GM12878 (cell line): Measurements from ENCODE around the gene KIAA0930. TPM values are rescaled to one million over a fixed set of nuclear protein-coding genes. Genes with fewer than 3 reads are reported as not detected.

Experiments used
- ATAC-seq: fragments of 200-7000 bp; cut with Tn5 transposase; 3 replicates; pipeline ENCODE4 v1.9.1; 2020; ENCODE audit warnings: mild to moderate bottlenecking, moderate library complexity
- BruUV-seq: library from RNA; stranded (reverse); fragments of 400-500 nt; replicated peaks from 2 replicates; lab custom pipeline; 2021; lab: Mats Ljungman, UMichigan
- CTCF ChIA-PET: fragments of 300-600 bp; sonication (Branson Sonifier 250); formaldehyde crosslinking; extraction: SDS; loops from one replicate; lab custom pipeline; 2021; ENCODE audit warnings: inconsistent platforms; lab: Yijun Ruan, JAX
- POLR2A ChIA-PET: fragments of 350-600 bp; formaldehyde crosslinking; extraction: SDS; loops from one replicate; lab custom pipeline; 2021; ENCODE audit warnings: inconsistent platforms; lab: Charles Lee
- RAD21 ChIA-PET: fragments of 300-600 bp; sonication (Branson Sonifier 250); formaldehyde crosslinking; loops from one replicate; lab custom pipeline; 2023; ENCODE audit warnings: antibody characterized with exemption; ENCODE audit not compliant: unreplicated experiment; lab: Charles Lee
- SMC1A ChIA-PET: fragments of 300-600 bp; sonication (Branson Sonifier 250); formaldehyde crosslinking; loops from one replicate; lab custom pipeline; 2023; ENCODE audit not compliant: unreplicated experiment, uncharacterized antibody; lab: Charles Lee
- DNase-seq: peaks from one replicate; pipeline ENCODE4 v3.0.0-alpha.2; 2011; ENCODE audit warnings: low read depth, low spot score
- FAIRE-seq: peaks from 3 replicates; lab custom pipeline; 2011; peaks lifted over from hg19 to GRCh38; lab: Jason Lieb, UNC
- H2AFZ ChIP-seq: 2 replicates; pipeline ENCODE4 v1.6.0; 2011; ENCODE audit warnings: low read depth, low read length, control low read depth; ENCODE audit not compliant: control insufficient read depth
- H3K27ac ChIP-seq: 2 replicates; pipeline ENCODE4 v1.5.1; 2011; ENCODE audit warnings: control low read depth; ENCODE audit not compliant: control insufficient read depth, insufficient read depth
- H3K27me3 ChIP-seq, 2 experiments: replicated peaks in 1 of 2; 2 replicates each; pipeline versions ENCODE4 v1.6.0 to v1.6.1; 2011; ENCODE audit warnings: low read length in 1 of 2; ENCODE audit not compliant: control insufficient read depth in 2 of 2, insufficient read depth in 2 of 2
- H3K36me3 ChIP-seq, 2 experiments: 2 replicates each; pipeline ENCODE4 v1.5.1; 2011; ENCODE audit warnings: low read length in 1 of 2; ENCODE audit not compliant: control insufficient read depth in 2 of 2, insufficient read depth in 2 of 2
- H3K4me1 ChIP-seq: 2 replicates; pipeline ENCODE4 v1.6.1; 2011; ENCODE audit warnings: mild to moderate bottlenecking, low read length, moderate library complexity, mixed read lengths; ENCODE audit not compliant: control insufficient read depth, insufficient read depth
- H3K4me2 ChIP-seq: 2 replicates; pipeline ENCODE4 v1.6.0; 2011; ENCODE audit warnings: control low read depth; ENCODE audit not compliant: control insufficient read depth, insufficient read depth
- H3K4me3 ChIP-seq: fragments of 200-600 bp; sonication (generic); 2 replicates; pipeline ENCODE4 v1.5.1; 2016
- H3K79me2 ChIP-seq: 2 replicates; pipeline ENCODE4 v1.6.0; 2011; ENCODE audit warnings: low read length; ENCODE audit not compliant: control insufficient read depth, insufficient read depth
- H3K9ac ChIP-seq: 2 replicates; pipeline ENCODE4 v1.8.0; 2011; ENCODE audit warnings: low read length, control low read depth, mixed read lengths; ENCODE audit not compliant: control insufficient read depth, insufficient read depth
- H3K9me3 ChIP-seq: replicated peaks from 3 replicates; pipeline ENCODE4 v1.5.1; 2011; ENCODE audit warnings: mild to moderate bottlenecking, low read length; ENCODE audit not compliant: control insufficient read depth, insufficient read depth
- H4K20me1 ChIP-seq: 2 replicates; pipeline ENCODE4 v1.6.0; 2011; ENCODE audit not compliant: control insufficient read depth, insufficient read depth
- CREM ChIP-seq: IDR thresholded peaks from 2 replicates; pipeline ENCODE4 v1.6.1; 2014; ENCODE audit warnings: antibody characterized with exemption, low read depth
- FOS ChIP-seq: IDR thresholded peaks from 3 replicates; pipeline ENCODE4 v1.6.1; 2011; ENCODE audit warnings: borderline replicate concordance; ENCODE audit not compliant: insufficient read length; ENCODE audit errors: extremely low read depth
- JUNB ChIP-seq: IDR thresholded peaks from 2 replicates; pipeline ENCODE4 v1.6.1; 2016; ENCODE audit warnings: antibody characterized with exemption, mild to moderate bottlenecking
- MEF2B ChIP-seq: fragments of 450-650 bp; IDR thresholded peaks from 2 replicates; pipeline ENCODE4 v1.6.1; 2018; ENCODE audit warnings: mild to moderate bottlenecking, moderate library complexity; ENCODE audit not compliant: partially characterized antibody, poor library complexity, severe bottlenecking
- NBN ChIP-seq: fragments of 450-650 bp; IDR thresholded peaks from 2 replicates; pipeline ENCODE4 v1.6.1; 2016
- NFXL1 ChIP-seq: fragments of 450-650 bp; IDR thresholded peaks from 2 replicates; pipeline ENCODE4 v1.6.1; 2017; ENCODE audit warnings: antibody characterized with exemption, mild to moderate bottlenecking, borderline replicate concordance
- NR2C1 ChIP-seq: fragments of 450-650 bp; IDR thresholded peaks from 2 replicates; pipeline ENCODE4 v1.6.1; 2017; ENCODE audit warnings: antibody characterized with exemption, mild to moderate bottlenecking, moderate library complexity
- POLR2A ChIP-seq: IDR thresholded peaks from 2 replicates; pipeline ENCODE4 v1.6.1; 2011; ENCODE audit warnings: low read depth, mild to moderate bottlenecking, low read length
- RFX5 ChIP-seq: IDR thresholded peaks from 2 replicates; pipeline ENCODE4 v1.6.1; 2011; ENCODE audit warnings: low read depth, low read length, improper control_type of control experiment
- SUZ12 ChIP-seq: fragments of 200-600 bp; sonication (generic); IDR thresholded peaks from one replicate; pipeline ENCODE4 v1.6.1; 2018; ENCODE audit warnings: antibody characterized with exemption, mild to moderate bottlenecking; ENCODE audit not compliant: unreplicated experiment
- ZBTB33 ChIP-seq: fragments of 450-650 bp; IDR thresholded peaks from 2 replicates; pipeline ENCODE4 v1.6.1; 2017; ENCODE audit warnings: mild to moderate bottlenecking
- ZNF274 ChIP-seq: IDR thresholded peaks from one replicate; pipeline ENCODE4 v1.8.0; 2011; ENCODE audit not compliant: insufficient read length, insufficient read depth
- WGBS: methylation state at CpG from one replicate; pipeline ENCODE4 v1.1.6; 2016; ENCODE audit warnings: low lambda C conversion rate; ENCODE audit not compliant: insufficient replicate concordance, insufficient coverage; ENCODE audit errors: missing lambda C conversion rate; 5-methylcytosine and 5-hydroxymethylcytosine counted together
- in situ Hi-C: fragments of 300-500 bp; cut with MboI; formaldehyde crosslinking; loops from 9 replicates; pipeline ENCODE4 v1.14.3; 2018; ENCODE audit warnings: mixed read lengths
- intact Hi-C: fragments of 100-400 bp; cut with micrococcal nuclease; formaldehyde crosslinking; loops from one replicate; pipeline ENCODE4 v1.14.2; 2022; ENCODE audit not compliant: unreplicated experiment
- polyA plus RNA-seq, 11 experiments: library from polyadenylated mRNA; depleted of rRNA in 4 of 11; unstranded in 6 of 11; stranded (reverse) in 5 of 11; fragments of >200 nt; fragmentation: Nextera tagmentation in 4 of 11; fragmentation: Illumina TruSeq in 1 of 11; extraction: Ambion mirVana in 4 of 11; extraction: Trizol in 1 of 11; gene quantifications; 1 replicate in 1 of 11; 2 replicates in 10 of 11; pipeline versions ENCODE4 v1.2.1 to v1.2.3, GENCODE V29; 2011 to 2016; ENCODE audit warnings: inconsistent platforms in 2 of 11, missing spikeins in 2 of 11, low read depth in 1 of 11
- total RNA-seq, 4 experiments: library from RNA; depleted of rRNA in 3 of 4; stranded (reverse); fragments of >200 nt in 3 of 4; fragmentation: Illumina TruSeq in 1 of 4; extraction: Trizol in 1 of 4; gene quantifications; 2 replicates each; pipeline versions ENCODE4 v1.2.1 to v1.2.3, GENCODE V29; 2013 to 2021
- TF ChIP-seq, protein P1 (sequence below): IDR thresholded peaks from 2 replicates; pipeline ENCODE4 v1.6.1; 2011; ENCODE audit warnings: low read depth, mild to moderate bottlenecking, low read length, moderate library complexity, borderline replicate concordance; ENCODE audit errors: extremely low read depth
- TF ChIP-seq, protein P2 (sequence below), 3 experiments: IDR thresholded peaks in 2 of 3; conservative IDR thresholded peaks in 1 of 3; 2 replicates each; pipeline ENCODE4 v1.5.1; 2011; ENCODE audit warnings: low read depth in 3 of 3, low read length in 3 of 3, mild to moderate bottlenecking in 3 of 3, control low read depth in 2 of 3, moderate library complexity in 2 of 3, inconsistent platforms in 1 of 3, mixed read lengths in 1 of 3; ENCODE audit not compliant: control insufficient read depth in 2 of 3, insufficient read depth in 1 of 3; ENCODE audit errors: extremely low read depth in 1 of 3

KIAA0930 gene
- total and polyA plus RNA-seq, 10 of the 15 experiments (the other 5 are each of a cell fraction or from before 2014, with no cell fraction given) = 3.6 to 125 (median 46.3) TPM

- Histone ChIP-seq H3K27me3 (no peaks in the 10 kb centered on the region), H3K9ac (no peak overlapping the region), H4K20me1 (no peaks in the 10 kb centered on the region), H3K4me2 (no peak overlapping the region), H3K36me3 (peaks cover 16 to 33% of the 10 kb centered on the region in 2 experiments), H3K79me2 (no peaks in the 10 kb centered on the region), H3K4me1 (no peaks in the 10 kb centered on the region), H3K9me3 (no peaks in the 10 kb centered on the region), H3K4me3 (no peak overlapping the region), H2AFZ (no peak overlapping the region), H3K27ac (no peak overlapping the region)
- intact Hi-C loops (no loop called here), in situ Hi-C loops (no loop called here)
- WGBS = over 99% methylated on average over 22 of the region's 34 CpGs
- ChIA-PET RAD21 (no interaction called here), POLR2A (no interaction called here), CTCF (no interaction called here), SMC1A (no interaction called here)
- TF ChIP-seq MEF2B (no peak), POLR2A (peak; percentile 38), NFXL1 (no peak)
- BruUV-seq = no TSS peak
- ATAC-seq = no peak
- no peak for DNase-seq
- FAIRE-seq = no peak
Observed at GRCh38 chr22:45196926-45197605, 43.6 kb downstream of the KIAA0930 start.

- Histone ChIP-seq H3K36me3 (peaks cover 16 to 31% of the 10 kb centered on the region in 2 experiments), H2AFZ (no peak overlapping the region), H3K27ac (no peak overlapping the region), H4K20me1 (no peaks in the 10 kb centered on the region), H3K9ac (no peak overlapping the region), H3K27me3 (no peaks in the 10 kb centered on the region), H3K4me2 (no peak overlapping the region), H3K9me3 (no peaks in the 10 kb centered on the region), H3K4me1 (no peaks in the 10 kb centered on the region), H3K4me3 (no peak overlapping the region), H3K79me2 (no peaks in the 10 kb centered on the region)
- WGBS = 97% methylated on average over 16 of the region's 16 CpGs
- in situ Hi-C loops (no loop called here), intact Hi-C loops (no loop called here)
- FAIRE-seq (no peak), DNase-seq (no peak), ATAC-seq (no peak)
- POLR2A ChIA-PET = no interaction called here
- RAD21 ChIA-PET = no interaction called here
- CTCF ChIA-PET = no interaction called here
- TSS peak; percentile 49 for BruUV-seq
- SMC1A ChIA-PET = no interaction called here
- TF ChIP-seq, protein P1, sequence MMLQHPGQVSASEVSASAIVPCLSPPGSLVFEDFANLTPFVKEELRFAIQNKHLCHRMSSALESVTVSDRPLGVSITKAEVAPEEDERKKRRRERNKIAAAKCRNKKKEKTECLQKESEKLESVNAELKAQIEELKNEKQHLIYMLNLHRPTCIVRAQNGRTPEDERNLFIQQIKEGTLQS = no peak
- TF ChIP-seq SUZ12 (no peak), JUNB (no peak), NR2C1 (no peak), RFX5 (no peak), CREM (no peak), ZBTB33 (no peak), NBN (no peak), FOS (no peak), ZNF274 (no peak)
- TF ChIP-seq, protein P2, sequence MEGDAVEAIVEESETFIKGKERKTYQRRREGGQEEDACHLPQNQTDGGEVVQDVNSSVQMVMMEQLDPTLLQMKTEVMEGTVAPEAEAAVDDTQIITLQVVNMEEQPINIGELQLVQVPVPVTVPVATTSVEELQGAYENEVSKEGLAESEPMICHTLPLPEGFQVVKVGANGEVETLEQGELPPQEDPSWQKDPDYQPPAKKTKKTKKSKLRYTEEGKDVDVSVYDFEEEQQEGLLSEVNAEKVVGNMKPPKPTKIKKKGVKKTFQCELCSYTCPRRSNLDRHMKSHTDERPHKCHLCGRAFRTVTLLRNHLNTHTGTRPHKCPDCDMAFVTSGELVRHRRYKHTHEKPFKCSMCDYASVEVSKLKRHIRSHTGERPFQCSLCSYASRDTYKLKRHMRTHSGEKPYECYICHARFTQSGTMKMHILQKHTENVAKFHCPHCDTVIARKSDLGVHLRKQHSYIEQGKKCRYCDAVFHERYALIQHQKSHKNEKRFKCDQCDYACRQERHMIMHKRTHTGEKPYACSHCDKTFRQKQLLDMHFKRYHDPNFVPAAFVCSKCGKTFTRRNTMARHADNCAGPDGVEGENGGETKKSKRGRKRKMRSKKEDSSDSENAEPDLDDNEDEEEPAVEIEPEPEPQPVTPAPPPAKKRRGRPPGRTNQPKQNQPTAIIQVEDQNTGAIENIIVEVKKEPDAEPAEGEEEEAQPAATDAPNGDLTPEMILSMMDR (IDR thresholded peaks at IDR 0.05 in 2 of 3, conservative IDR thresholded peaks at IDR 0.05 in 1 of 3; ENCODE audit: control insufficient read depth in 2 of 3, extremely low read depth in 1 of 3, insufficient read depth in 1 of 3, low read depth in 3 of 3, low read length in 3 of 3) = no peak
Observed at GRCh38 chr22:45196308-45196707, 44.4 kb downstream of the KIAA0930 start.
